Aorta (tissue), 5 donors: ENCODE data around the gene NFIC. TPM values are rescaled to one million over a fixed set of nuclear protein-coding genes. Genes with fewer than 3 reads are reported as not detected.

Experiments used
- ATAC-seq: fragments of 200-7000 bp; cut with Tn5 transposase; one replicate; pipeline ENCODE4 v1.9.1; 2022; ENCODE audit warnings: moderate library complexity; ENCODE audit not compliant: low FRiP score
- DNase-seq, 2 donors: peaks; one replicate each; pipeline ENCODE4 v3.0.0-alpha.2; 2020
- H3K27ac ChIP-seq, 2 donors: one replicate each; pipeline ENCODE4 v1.5.1; 2013; ENCODE audit warnings: low read length in 2 of 2, mild to moderate bottlenecking in 2 of 2, moderate library complexity in 2 of 2, control low read depth in 1 of 2, inconsistent platforms in 1 of 2, low read depth in 1 of 2
- H3K27me3 ChIP-seq, 2 donors: one replicate each; pipeline ENCODE4 v1.6.1; 2013; ENCODE audit warnings: control low read depth in 1 of 2, low read length in 1 of 2, mild to moderate bottlenecking in 1 of 2, moderate library complexity in 1 of 2; ENCODE audit not compliant: insufficient read depth in 2 of 2, control insufficient read depth in 1 of 2
- H3K36me3 ChIP-seq, 2 donors: one replicate each; pipeline ENCODE4 v1.6.1; 2013; ENCODE audit warnings: control low read depth in 1 of 2, low read length in 1 of 2, mild to moderate bottlenecking in 1 of 2; ENCODE audit not compliant: insufficient read depth in 2 of 2, control insufficient read depth in 1 of 2
- H3K4me1 ChIP-seq, 2 donors: one replicate each; pipeline ENCODE4 v1.6.1; 2013; ENCODE audit warnings: low read length in 2 of 2, control low read depth in 1 of 2, mild to moderate bottlenecking in 1 of 2, moderate library complexity in 1 of 2; ENCODE audit not compliant: insufficient read depth in 2 of 2, control insufficient read depth in 1 of 2
- H3K4me3 ChIP-seq, 2 donors: one replicate each; pipeline ENCODE4 v1.5.1; 2013; ENCODE audit warnings: low read length in 2 of 2, control low read depth in 1 of 2, mild to moderate bottlenecking in 1 of 2
- H3K9me3 ChIP-seq: one replicate; pipeline ENCODE4 v1.6.1; 2013; ENCODE audit warnings: mild to moderate bottlenecking, low read length; ENCODE audit not compliant: control insufficient read depth
- WGBS, 2 donors: extraction: QIAGEN DNeasy Blood & Tissue Kit; methylation state at CpG; one replicate each; pipeline ENCODE4 v1.1.7; 2013; 5-methylcytosine and 5-hydroxymethylcytosine counted together
- intact Hi-C, 2 donors: fragments of 100-400 bp; cut with DNase I; formaldehyde crosslinking; loops; one replicate each; pipeline versions ENCODE4 v1.14.2 to v1.15.0; 2022
- polyA plus RNA-seq, 2 donors: library from polyadenylated mRNA; stranded (reverse); fragments of 200-250 nt; gene quantifications; one replicate each; pipeline ENCODE4 v1.2.3, GENCODE V29; 2013
- total RNA-seq, 2 donors: library from RNA; stranded (reverse); fragmentation: NEBNext Ultra II Directional; extraction: Animal tissue kit (Norgen Biotek cat#: 25700); gene quantifications; one replicate each; pipeline ENCODE4 v1.2.1, GENCODE V29; 2021
- donor health status: healthy with polysubstance abuse.
- donor health status: Bipolar disorder and iron deficiency.
- donor health status: DM: no; HTN: no; CAD: no.
- donor health status: DM: no; HTN: no; CAD: no.
- donor health status: DM: yes; HTN: yes; CAD: no.

NFIC gene
- total and polyA plus RNA-seq, 4 donors = 37.5 to 188 (median 106) TPM

DNA sequence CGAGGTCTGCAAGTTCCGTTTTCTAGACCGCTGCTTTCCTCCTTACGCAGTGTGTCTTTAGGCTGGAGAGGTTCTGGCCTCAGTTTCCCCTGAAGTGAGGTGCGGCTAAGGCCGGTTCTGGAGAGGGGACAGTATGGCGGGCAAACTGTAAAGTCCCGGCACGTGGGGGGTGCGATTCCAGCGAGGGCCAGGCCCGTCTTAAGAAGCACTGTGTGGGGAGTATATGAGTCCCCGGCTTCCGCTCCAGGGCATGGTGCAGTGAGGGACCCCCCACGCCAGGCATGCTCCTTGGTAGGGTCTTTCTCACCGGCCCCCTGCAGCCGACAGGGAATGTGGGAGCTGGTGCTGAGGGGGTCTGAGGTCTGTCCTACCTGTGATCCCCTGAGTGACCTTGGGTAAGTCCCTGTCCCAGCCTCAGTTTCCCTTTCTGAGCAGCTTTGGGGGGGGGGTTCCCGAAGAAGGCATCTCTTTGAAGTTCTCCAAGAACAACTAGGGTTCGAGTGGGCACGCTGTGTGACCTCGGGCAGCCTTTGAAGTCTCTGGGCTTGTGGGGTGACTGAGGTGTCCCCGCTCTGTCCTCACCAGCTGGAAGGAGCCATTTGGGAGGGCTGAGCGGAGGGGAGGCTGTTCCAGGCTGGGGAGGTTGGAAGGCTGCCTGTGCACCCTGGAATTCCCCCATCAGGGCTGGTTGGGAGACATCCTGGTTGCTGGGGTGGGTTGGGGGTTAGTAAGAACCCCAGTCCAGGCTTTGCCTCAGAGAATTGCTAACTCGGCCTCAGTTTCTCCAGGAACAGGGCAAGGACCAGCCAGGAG is 1.5 kb downstream of the NFIC start:
- ATAC-seq (no peak), DNase-seq (no peak)
- intact Hi-C loops = loop anchor here (2.0 to 5.0 kb wide), 2 partner anchors 34 to 35 kb away; no protein-coding TSS in a partner anchor
- H3K4me1 ChIP-seq = no peaks in the 10 kb centered on the region
- H3K27me3 ChIP-seq = no peaks in the 10 kb centered on the region
- H3K27ac ChIP-seq = peak overlapping the region; percentile 46 to 81
- no peaks in the 10 kb centered on the region for H3K9me3 ChIP-seq
- WGBS, 2 donors = 8% methylated on average over 24 of the region's 24 CpGs
- H3K36me3 ChIP-seq = no peaks in the 10 kb centered on the region
- H3K4me3 ChIP-seq = peak overlapping the region; percentile 92 to 96

DNA sequence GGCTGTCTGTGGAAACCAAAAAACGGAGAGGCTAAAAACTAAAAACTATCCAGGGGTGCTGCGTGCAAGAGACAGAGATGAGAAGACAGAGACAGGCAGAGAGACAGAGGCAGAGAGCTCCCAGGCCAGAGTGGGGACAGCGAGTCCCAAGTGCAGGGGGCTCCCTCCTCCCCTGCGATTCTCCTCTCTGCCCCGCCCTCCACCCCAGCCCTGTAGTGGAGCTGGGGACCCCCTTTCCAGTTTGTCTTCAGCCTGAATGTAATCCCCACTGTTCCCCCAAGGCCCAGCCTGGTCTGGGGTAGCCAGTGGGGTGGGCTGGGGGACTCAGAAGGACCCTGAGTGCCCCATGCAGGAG is 2.0 kb downstream of the NFIC start:
- ATAC-seq (no peak), DNase-seq (no peak)
- intact Hi-C loops = loop anchor here in 1 of 2 donors (5.0 kb wide), 1 partner anchor 34 kb away; no protein-coding TSS in a partner anchor
- H3K27me3 ChIP-seq = no peaks in the 10 kb centered on the region
- H3K27ac ChIP-seq = peak overlapping the region; percentile 46 to 81
- no peaks in the 10 kb centered on the region for H3K9me3 ChIP-seq
- H3K36me3 ChIP-seq = no peaks in the 10 kb centered on the region
- peak overlapping the region in 1 of 2 donors; percentile 96 for H3K4me3 ChIP-seq
- no peaks in the 10 kb centered on the region for H3K4me1 ChIP-seq
- 9 to 20% methylated on average over 5 of the region's 5 CpGs for WGBS, 2 donors

DNA sequence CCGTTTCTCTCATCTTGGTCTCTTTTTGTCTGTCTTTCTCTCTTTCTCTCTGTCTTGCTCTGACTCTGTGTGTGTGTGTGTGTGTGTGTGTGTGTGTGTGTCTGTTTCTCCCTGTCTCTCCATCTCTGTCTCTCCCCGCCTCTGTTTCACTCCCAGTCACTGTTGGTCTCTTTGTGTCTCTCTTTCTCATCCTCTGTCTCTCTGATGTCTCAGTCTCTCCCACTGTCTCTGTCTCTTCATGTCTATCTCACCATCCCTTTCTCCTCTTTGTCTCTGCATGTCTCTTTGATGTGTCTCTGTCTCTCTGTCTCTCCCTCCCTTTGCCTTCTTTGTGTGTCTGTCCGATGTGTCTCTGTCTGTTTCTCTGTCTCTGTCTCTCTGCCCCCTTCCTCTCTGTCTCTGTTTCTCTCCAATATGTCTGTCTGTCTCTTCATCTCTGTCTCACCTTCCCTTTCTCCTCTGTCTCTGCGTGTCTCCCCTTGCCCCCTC is 2.5 kb downstream of the NFIC start:
- no peak for ATAC-seq
- Histone ChIP-seq H3K9me3 (no peaks in the 10 kb centered on the region), H3K4me3 (peak overlapping the region; percentile 8 to 29), H3K27me3 (no peaks in the 10 kb centered on the region), H3K27ac (peak overlapping the region in 1 of 2 donors; percentile 81), H3K36me3 (no peaks in the 10 kb centered on the region), H3K4me1 (no peaks in the 10 kb centered on the region)
- DNase-seq = no peak
- WGBS, 2 donors = 7% methylated on average over 4 of the region's 4 CpGs
- intact Hi-C loops = loop anchor here in 1 of 2 donors (5.0 kb wide), 1 partner anchor 33 kb away; no protein-coding TSS in a partner anchor

DNA sequence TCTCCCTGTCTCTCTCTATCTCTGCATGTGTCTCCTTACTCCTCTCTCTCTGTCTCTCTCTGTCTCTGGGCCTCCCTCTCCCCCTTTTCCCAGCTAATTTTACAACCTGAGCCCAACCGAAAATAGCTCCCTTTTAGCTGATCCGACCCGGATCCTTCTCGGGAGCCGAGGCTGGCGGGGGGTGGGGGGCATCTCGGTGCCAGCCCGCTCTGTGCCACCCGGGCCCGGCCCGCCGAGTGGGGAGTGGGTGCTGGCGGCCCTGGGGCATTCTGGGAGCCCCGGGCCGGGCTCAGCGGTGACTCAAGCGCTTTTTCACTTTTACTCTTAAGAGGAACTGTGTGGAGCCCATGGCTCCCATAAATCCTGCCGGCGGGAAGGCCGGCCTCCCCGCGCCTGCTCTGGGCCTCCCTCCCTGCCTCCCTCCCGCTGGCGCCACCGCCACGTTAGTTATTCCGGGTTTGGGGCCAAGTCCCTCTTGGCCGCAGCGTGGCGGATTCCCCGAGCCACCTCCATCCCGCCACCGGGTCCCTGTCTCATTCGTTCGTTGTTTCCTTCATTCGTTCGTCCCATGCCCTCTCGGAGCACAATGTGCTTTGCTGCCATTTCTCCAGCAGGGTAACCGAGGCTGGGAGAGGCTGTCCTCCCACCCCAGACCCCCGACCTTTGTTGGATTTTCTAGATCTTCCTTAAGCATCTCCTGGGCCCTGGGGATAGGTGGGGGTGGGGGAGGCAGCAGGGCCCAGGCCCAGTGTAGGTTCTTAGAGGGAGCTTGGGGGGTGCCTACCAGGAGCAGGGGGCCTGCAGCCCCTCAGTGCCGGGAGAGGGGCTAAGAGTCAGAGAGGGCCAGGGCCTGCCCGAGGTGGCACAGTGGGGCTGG is 3.2 kb downstream of the NFIC start:
- Histone ChIP-seq H3K9me3 (no peaks in the 10 kb centered on the region), H3K4me3 (peak overlapping the region; percentile 29 to 34), H3K27ac (peak overlapping the region in 1 of 2 donors; percentile 81), H3K4me1 (no peaks in the 10 kb centered on the region), H3K27me3 (no peaks in the 10 kb centered on the region), H3K36me3 (no peaks in the 10 kb centered on the region)
- peak; percentile 76 for ATAC-seq
- intact Hi-C loops = loop anchor here in 1 of 2 donors (5.0 kb wide), 1 partner anchor 33 kb away; no protein-coding TSS in a partner anchor
- peak; percentile 80 to 91 for DNase-seq
- WGBS, 2 donors = 0 to 4% methylated on average over 42 of the region's 42 CpGs

DNA sequence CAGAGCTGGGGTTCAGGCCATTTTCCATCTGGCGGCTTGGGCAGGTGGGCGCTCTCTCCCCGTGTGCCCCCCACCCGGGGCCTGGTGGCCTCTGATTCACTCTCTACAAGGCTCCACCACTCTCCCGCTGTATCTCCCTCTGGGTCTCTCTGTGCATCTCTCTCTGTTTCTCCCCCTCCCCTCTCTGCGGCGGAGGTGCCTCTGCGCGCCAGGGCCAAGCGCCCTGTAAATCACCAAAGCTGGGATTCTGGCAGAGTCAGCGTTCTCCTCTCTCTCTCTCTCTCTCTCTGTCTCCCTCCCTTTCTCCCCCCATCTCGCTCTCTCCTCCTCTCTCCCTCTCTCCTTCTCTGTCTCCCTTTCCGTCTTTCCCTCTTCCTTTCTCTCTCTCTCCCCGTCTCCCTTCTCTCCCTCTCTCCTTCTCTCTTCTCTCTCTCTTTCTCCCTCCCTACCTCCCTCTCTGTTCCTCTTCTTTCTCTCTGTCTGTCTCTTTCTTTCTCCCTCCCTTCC is 3.9 kb downstream of the NFIC start:
- WGBS, 2 donors = 5 to 7% methylated on average over 13 to 14 of the region's 14 CpGs
- H3K36me3 ChIP-seq = no peaks in the 10 kb centered on the region
- ATAC-seq (no peak), DNase-seq (no peak)
- intact Hi-C loops = no loop called here
- H3K9me3 ChIP-seq = no peaks in the 10 kb centered on the region
- H3K4me1 ChIP-seq = no peaks in the 10 kb centered on the region
- H3K4me3 ChIP-seq = peak overlapping the region in 1 of 2 donors; percentile 34
- H3K27ac ChIP-seq = peak overlapping the region in 1 of 2 donors; percentile 81
- H3K27me3 ChIP-seq = no peaks in the 10 kb centered on the region

DNA sequence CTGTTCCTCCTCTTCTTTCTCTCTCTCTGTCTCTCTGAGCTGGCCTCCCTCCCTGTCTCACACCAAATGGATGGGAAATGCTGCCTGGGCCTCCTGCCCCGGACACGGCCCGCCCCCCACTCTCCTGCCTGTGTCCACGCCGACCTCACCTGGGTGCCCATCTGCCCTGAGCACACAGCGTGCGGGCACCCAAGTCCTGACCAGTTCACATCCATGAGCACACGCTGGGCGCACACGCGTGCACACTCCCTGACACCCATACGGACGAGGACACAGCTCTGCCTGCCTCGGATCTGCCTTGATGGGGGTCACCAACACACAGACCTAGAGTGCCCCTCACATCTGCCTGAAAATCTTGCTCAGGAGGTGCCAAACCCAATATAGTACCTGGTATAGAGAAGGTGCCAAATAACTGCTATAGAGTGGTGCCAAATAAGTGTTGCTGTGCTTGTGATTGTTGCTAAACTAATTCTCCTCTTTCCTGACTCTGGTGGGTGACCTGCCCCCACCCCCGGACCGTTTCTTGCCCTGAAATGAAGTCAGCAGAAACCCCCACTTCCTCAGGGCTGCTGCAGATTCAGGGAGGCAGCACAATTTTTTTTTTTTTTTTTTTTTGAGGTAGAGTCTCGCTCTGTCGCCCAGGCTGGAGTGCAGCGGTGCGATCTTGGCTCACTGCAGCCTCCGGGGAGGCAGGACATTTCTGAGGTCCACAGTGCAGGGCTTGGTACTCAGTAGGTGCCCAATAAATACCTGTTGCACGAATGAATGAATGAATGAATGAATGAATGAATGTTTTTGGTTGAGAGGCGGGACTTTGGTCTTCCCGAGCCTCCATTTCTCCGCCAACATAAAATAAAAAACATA is 4.6 kb downstream of the NFIC start:
- Histone ChIP-seq H3K4me3 (no peak overlapping the region), H3K27me3 (no peaks in the 10 kb centered on the region), H3K4me1 (no peaks in the 10 kb centered on the region), H3K9me3 (no peaks in the 10 kb centered on the region), H3K27ac (no peak overlapping the region), H3K36me3 (no peaks in the 10 kb centered on the region)
- DNase-seq = no peak
- intact Hi-C loops = no loop called here
- 45 to 57% methylated on average over 25 of the region's 25 CpGs for WGBS, 2 donors
- ATAC-seq = no peak

DNA sequence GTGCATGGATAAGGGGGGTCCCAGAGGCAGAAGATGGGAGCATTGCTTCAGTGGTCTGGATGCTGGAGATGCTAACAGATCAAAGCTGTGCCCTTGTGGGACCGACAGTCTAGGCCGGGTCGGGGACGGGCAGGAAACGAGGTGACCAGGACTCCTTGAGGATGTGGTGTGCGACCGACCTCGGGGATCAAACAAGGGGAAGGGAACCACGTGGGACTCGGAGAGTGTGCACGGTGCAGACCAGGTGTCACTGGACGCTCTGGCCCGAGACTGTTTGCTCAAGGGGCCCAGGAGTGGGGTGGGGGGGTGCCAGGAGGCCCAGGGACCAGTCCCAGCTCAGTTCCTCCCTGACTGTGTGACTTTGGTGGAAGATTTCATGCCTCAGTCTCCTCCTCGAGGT is 6.0 kb downstream of the NFIC start:
- H3K4me1 ChIP-seq = no peaks in the 10 kb centered on the region
- H3K4me3 ChIP-seq = no peak overlapping the region
- H3K9me3 ChIP-seq = no peaks in the 10 kb centered on the region
- H3K36me3 ChIP-seq = no peaks in the 10 kb centered on the region
- WGBS, 2 donors = 52 to 58% methylated on average over 13 to 14 of the region's 14 CpGs
- ATAC-seq (no peak), DNase-seq (no peak)
- no peak overlapping the region for H3K27ac ChIP-seq
- H3K27me3 ChIP-seq = no peaks in the 10 kb centered on the region
- intact Hi-C loops = no loop called here

DNA sequence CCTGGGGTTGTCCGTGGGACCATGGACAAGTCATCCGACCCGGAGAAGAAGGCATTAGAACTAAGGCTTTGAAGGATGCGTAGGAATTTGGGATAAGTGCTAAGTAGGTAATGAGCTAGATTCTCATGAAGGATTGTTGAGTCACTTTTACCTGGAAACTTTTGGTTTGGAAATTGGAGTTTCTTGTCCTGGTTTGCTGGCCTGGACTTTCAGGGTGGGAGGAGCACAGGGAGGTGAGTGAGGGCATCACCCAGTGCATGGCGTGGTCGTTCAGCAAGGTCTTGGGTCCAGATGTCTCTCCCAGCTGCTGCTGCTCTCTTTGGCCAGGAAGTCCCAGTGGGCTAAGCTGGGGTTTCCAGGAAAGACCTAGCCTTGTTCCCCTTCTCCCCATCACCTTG is 7.6 kb downstream of the NFIC start:
- H3K27me3 ChIP-seq = no peaks in the 10 kb centered on the region
- H3K36me3 ChIP-seq = no peaks in the 10 kb centered on the region
- ATAC-seq (no peak), DNase-seq (no peak)
- no peaks in the 10 kb centered on the region for H3K9me3 ChIP-seq
- H3K4me3 ChIP-seq = no peak overlapping the region
- intact Hi-C loops = no loop called here
- peak overlapping the region in 1 of 2 donors; percentile 66 for H3K27ac ChIP-seq
- H3K4me1 ChIP-seq = no peaks in the 10 kb centered on the region
- 61 to 75% methylated on average over 6 of the region's 6 CpGs for WGBS, 2 donors
